Left kidney (tissue), 2 donors: ENCODE data around the gene ANXA2. TPM values are rescaled to one million over a fixed set of nuclear protein-coding genes. Genes with fewer than 3 reads are reported as not detected.
"Not testable (repeated sequence)": the region's sequence is repeated elsewhere in the genome, so short reads cannot be mapped to it uniquely, and the experiment has no call there.

ENCODE experiments used
- DNase-seq: peaks from one replicate; pipeline ENCODE4 v3.0.0-alpha.2; 2013
- polyA plus RNA-seq: library from polyadenylated mRNA; unstranded; fragments of 120-200 nt; gene quantifications from one replicate; pipeline ENCODE4 v1.2.1, GENCODE V29; 2013; ENCODE audit not compliant: insufficient read length

The ANXA2 gene
- polyA plus RNA-seq, 1 donor, result 510 TPM

GRCh38 chr15:60412807-60413206, 15.0 kb upstream of the ANXA2 start:
- not testable (repeated sequence) for DNase-seq

DNA sequence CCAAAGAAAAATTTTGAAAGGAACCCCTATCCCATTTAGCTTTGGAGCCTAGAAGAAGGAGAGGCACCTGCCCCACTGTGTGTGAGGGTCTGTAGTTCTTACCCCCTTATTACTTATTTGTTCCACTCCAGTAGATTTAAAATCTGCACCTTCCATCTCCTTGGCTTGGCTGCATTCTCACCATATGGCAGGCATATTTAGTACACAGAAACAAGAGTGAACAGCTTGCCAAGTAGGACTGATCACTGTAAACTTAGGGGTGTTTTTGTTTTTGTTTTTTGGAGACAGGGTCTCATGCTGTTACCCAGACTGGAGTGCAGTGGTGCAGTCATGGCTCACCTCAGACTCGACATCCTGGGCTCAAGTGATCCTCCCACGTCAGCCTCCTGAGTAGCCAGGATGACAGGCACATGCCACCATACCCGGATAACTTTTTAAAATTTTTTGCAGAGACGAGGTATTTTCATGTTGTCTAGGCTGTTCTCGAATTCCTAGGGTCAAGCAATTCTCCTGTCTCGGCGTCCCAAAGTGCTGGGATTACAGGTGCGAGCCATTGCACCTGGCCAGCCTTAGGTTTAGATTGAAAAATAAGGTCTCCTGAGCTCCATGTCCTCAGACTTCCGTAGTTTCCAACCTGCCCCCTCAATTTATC, 14.1 kb upstream of the ANXA2 start:
- DNase-seq, result no peak

DNA sequence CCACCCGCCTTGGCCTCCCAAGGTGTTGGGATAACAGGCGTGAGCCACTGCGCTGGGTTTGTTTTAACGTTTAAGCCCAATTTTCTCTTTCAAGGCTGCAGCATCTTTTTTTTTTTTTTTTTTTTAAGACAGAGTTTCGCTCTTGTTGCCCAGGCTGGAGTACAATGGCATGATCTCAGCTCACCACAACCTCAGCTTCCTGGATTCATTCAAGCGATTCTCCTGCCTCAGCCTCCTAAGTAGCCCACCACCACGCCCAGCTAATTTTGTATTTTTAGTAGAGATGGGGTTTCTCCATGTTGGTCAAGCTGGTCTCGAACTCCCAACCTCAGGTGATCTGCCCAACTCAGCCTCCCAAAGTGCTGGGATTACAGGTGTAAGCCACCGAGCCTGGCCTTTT, 12.6 kb upstream of the ANXA2 start:
- not testable (repeated sequence) for DNase-seq

- DNase-seq, result no peak
Measured at GRCh38 chr15:60408463-60408981, 10.7 kb upstream of the ANXA2 start.

GRCh38 chr15:60407415-60407805, 9.6 kb upstream of the ANXA2 start:
- DNase-seq, result no peak

DNA sequence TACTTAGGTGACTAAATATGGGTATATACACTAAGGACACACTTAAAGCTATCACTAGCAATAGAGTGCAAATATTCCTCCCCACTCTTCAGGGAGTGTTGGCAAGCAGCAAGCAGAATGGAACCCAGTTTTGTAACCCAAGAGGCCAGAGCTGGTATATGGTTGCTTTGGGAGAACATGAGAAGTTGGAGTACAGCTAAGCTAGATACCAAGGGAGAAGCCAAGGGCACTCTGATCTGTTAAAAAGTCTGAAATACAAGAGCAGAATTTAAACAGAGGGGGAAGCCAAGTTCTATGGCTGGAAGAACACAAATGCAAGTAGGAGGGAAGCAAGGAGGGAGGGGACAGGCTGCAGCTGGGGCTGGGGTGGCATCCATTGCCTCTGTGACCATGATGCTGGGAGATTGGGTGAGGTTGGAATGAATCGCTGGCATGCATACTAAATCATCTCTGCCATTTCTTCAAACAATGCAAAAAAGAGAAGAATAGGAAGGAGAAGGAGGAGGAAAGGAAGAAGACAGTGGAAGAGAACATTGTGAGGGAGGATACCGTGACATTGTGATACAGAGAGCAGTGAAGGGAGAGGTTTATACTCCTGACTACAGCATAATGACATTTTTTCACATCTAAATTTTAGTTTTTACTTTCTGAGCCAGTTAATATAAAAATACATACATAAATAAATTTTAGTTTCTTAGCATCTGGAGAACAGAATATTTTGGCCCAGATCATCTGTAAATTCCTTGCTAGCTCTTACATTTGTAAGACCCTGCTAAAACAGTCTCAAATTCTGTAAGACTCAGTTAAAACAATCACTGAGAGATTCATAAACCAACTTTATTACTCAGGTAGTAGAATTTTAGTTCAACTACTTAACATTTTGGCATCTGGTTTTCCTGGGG, 9.0 kb upstream of the ANXA2 start:
- DNase-seq, result no peak

- no peak for DNase-seq
Measured at GRCh38 chr15:60405399-60405798, 7.6 kb upstream of the ANXA2 start.

DNA sequence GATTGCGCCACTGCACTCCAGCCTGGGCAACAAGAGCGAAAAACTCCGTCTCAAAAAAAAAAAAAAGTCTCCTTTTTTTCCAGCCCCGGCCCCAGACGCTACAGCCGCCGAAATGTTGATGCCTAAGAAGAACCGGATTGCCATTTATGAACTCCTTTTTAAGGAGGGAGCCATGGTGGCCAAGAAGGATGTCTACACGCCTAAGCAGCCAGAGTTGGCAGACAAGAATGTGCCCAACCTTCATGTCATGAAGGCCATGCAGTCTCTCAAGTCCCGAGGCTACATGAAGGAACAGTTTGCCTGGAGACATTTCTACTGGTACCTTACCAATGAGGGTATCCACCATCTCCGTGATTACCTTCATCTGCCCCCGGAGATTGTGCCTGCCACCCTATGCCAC, 6.6 kb upstream of the ANXA2 start:
- not testable (repeated sequence) for DNase-seq

DNA sequence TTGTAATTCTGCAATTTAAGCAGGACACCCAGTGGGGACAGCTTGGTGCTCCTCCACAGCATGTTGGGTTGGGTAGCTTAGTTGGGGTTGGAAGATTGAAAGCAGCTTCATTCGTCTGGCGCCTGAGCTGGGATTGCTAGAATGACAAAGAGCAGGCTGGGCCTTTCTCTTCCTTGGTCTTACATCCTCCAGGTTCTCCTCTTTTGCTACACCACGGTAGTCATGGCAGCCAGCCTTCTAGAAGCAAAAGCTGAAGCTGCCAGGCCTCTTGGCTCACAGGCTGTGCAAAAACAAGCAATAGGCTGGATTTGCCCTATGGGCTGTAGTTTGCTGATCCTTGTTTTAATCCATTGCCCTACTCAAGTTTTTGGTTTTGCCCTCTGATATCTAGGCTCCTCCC, 3.2 kb upstream of the ANXA2 start:
- DNase-seq, result no peak

- DNase-seq, result no peak
Measured at GRCh38 chr15:60399931-60400330, 2.1 kb upstream of the ANXA2 start.

DNA sequence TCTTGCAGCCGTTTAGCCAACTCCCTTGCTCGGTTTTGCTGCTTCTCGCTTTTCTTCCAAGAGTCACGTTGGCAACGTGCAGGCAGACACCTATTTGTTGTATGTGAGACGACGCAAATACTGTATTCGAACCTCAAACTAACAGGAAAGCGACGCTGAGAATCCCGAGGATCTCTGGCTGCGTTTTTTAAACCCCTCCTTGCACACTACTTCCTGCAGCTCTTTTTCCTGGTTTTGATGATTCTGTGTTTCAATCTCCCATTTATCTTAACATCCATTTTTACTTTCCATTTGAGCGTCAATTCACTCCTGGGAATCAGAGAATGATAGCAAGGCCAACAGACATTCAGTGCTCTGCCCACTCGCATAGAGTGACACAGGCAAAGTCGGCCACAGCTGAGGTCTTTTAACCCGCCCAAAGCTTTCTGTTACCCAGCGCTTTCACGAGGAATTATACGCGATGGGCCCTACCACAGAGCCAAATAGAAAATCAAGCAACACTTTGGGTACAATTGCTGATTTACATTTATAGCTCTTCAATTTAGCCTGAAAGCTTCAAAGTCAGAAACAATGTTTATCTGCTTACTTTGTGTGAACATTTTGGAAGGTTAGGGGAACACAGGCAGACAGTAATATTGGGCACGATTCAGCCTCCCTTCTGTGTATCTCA, 1.6 kb upstream of the ANXA2 start:
- DNase-seq, result no peak

- no peak for DNase-seq
Measured at GRCh38 chr15:60396958-60397771, 621 bp downstream of the ANXA2 start.

- DNase-seq, result no peak
Measured at GRCh38 chr15:60396560-60396957, 1.2 kb downstream of the ANXA2 start.

GRCh38 chr15:60396100-60396499, 1.7 kb downstream of the ANXA2 start:
- DNase-seq, result no peak

- DNase-seq, result no peak
Measured at GRCh38 chr15:60395276-60396011, 2.3 kb downstream of the ANXA2 start.

DNA sequence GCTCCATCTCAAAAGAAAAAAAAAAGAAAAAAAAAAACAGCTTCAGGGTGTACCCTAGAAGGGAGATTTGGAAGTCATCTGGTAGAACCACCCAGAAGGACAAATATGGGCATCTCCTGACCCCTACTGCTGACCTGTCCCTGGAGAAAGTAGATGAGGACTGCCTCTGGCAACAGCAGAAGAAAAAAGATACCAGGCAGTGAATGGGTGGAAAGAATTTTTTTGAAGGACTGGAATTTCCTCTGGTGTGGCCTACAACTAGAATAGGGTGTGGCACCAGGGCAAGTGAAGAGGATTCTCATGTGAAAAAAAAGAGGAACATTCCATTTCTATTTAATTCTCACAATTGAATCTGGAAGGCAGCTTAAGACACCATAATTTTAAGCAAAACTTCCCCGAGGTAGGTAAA, 3.1 kb downstream of the ANXA2 start:
- DNase-seq, result no peak

DNA sequence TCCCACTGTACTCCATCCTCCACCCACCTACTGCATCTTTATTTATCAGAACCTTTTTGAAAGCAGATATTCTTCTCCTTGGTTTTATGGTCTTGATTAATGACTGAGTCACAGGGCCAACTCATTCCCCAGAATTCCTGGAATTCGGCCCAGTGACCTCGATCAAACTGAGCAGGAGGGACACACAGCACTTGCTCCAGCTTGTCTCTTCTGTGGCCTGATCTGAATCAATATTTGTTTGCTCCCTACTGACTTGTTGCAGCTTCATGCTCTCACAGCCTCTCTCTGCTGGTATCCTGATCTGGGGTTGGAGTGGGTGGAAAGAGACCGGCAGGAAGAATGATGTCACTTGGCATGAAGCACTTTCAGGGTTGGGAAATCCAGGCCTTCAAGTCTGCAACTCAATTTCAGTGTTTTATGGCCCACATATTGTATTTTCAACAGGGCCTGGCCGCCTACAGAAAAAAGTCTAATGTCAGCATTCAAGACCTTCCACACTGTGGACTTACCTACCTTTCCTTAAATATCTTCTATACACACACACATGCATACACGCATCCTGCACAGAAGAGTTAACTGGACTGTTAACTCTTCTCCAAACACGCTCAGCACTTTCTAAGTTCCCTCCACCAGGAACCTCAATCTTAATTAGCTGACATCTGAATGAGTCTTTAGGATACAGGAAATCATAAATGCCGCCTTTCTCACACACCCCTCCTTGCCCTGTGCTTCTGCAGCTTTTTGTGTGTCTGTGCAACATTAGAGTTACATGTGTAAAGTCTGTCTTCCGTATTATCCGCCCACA, 4.6 kb downstream of the ANXA2 start:
- DNase-seq, result peak; percentile 76

DNA sequence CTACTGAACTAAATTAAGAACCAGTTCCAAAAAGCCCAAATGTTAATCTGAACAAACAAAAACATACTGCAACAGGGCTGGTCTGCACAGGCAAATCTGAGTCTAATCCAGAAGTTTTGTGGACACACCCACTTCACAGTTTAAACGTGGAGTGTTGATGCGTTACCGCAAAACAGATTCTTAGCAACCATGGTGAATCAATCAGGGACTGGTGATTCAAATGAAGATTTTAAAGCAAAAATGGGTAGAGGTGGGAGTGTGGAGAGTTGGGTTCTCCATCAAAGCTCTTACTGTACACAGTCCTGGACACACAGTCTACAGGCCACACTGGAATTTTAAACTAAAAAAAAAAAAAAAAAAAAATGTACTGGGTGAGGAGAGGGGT, 5.2 kb downstream of the ANXA2 start:
- no peak for DNase-seq

- no peak for DNase-seq
Measured at GRCh38 chr15:60391722-60392315, 6.0 kb downstream of the ANXA2 start.
